ENCODE measurements around the gene ZC3HAV1.
"Not testable (repeated sequence)": the region's sequence is repeated elsewhere in the genome, so short reads cannot be mapped to it uniquely, and the experiment has no call there.

Gene ZC3HAV1

DNA sequence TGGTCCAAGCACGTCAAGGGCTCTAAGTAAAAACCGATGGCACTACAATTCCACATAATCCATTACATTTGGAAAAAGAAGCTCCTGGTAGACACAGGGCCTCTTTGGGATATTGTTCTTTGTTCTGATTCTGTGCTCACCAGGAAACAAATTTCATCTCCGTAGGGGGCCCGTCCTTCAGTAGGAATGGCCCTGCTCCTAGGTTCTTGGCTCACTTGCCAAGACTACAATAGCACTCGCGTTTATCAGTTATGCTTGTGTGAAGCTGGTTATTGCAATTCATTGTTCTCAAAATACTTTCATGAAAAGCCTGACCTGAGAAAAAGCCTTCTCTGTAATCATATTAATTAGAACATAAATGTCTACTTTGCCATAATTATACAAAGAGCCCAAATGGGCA lies 63.4 kb downstream of the ZC3HAV1 start:
- no peak for DNase-seq

- DNase-seq: peak; percentile 48
Measured at GRCh38 chr7:139044813-139045794, 64.4 kb downstream of the ZC3HAV1 start.

- DNase-seq: peak; percentile 73
Measured at GRCh38 chr7:139043823-139044812, 65.4 kb downstream of the ZC3HAV1 start.

GRCh38 chr7:139041378-139042085 lies 68.0 kb downstream of the ZC3HAV1 start:
- no peak for DNase-seq

DNA sequence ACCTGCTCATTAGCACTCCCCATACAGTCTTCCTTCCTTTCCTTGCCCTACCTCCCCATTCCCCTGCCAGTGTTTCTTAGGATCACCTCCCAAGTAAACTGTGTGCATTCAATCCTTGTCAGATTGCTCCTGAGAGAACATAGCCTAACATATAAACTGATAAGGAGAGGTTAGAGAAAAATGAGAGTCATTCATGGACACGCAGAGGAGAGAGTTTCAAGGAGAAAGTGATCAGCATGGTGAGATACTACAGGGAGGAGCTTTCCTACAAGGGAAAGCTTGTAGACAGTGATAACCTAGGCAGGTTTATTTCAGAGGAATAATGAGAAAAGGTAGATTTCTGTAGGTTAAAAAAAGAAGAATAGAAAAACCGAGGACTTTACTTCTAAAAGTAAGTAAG lies 70.8 kb downstream of the ZC3HAV1 start:
- DNase-seq: no peak

GRCh38 chr7:139036901-139037300 lies 72.6 kb downstream of the ZC3HAV1 start:
- no peak for DNase-seq

DNA sequence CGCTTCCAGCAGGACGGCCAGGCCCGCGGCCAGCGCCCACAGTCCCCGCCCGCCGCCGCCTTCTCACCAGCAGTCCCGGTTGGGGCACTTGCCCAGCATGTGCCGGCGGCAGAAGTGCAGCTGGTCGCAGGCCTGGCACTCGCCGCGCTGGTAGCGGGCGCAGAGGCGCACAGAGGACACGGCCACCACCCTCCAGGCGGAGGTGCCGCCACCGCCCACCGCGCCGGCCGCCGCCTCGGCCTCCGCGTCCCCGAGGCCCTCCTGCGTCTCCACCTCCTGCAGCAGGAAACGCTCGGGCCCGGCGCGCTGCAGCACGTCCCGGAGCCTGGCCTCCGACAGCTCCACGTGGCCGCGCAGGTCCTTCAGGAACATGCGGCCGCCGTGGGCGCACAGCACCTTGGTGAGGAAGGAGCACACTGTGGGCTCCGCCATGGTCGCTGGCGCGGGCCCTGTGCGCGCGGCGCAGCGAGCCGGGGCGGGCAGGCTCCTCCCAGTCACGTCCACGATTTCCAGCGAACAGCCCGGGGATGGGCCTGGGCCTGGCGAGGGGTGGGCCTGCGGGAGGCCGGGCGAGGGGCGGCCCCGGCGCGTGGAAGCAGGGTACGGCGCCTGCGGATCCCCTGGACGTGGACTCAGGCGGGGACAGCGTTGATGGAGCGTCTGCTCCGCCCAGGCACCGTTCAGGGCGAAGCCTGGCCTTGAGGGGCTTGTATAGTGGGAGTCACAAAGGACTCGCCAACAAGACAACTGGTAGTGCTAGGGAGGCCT lies 73.8 kb downstream of the ZC3HAV1 start, which contains the start of gene ZC3HAV1L:
ZC3HAV1L (minus strand) TSS at position 457 of the 768 bp plus-strand sequence; CDS start at position 432, 25 bp downstream.
- DNase-seq: peak; percentile 34

DNA sequence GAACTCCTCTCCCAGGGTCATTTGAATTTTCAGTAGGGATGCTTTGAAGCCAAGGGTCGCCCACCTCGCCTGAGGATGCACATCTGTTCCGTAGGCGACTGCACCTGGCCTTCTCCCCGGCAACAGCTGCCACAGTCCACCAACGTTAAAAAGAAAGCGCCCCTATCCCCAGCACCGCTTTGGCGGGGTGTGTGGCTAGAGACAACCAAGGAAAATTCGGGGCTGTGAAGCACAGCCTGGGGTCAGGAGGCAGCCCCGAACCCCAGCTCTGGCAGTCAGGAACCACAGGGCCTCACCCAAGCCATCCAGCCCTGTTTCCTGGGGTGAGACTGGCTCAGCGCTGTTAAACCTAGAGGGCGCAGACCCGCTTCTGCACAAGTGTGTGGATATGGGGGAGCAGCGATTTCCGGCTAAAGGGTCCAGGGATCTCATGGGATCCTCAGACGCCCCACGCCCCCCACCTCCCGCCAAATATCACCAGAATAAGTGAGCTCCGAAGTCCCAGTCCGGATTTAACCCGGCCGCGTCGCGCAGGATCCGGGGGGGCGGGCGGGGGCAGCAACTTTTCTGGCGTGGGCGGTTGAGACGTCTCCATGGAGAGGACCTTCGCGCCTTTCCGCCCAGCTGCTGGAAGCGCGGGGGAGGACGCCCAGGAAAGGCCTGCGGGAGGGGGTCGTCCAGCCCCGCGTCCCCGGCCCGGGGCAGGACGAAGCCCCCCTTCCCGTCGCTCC lies 74.5 kb downstream of the ZC3HAV1 start:
- DNase-seq: no peak

GRCh38 chr7:139034336-139034735 lies 75.2 kb downstream of the ZC3HAV1 start:
- DNase-seq: no peak

- DNase-seq: no peak
Measured at GRCh38 chr7:139033346-139034114, 76.0 kb downstream of the ZC3HAV1 start.

GRCh38 chr7:139032473-139032872 lies 77.0 kb downstream of the ZC3HAV1 start:
- DNase-seq: no peak

DNA sequence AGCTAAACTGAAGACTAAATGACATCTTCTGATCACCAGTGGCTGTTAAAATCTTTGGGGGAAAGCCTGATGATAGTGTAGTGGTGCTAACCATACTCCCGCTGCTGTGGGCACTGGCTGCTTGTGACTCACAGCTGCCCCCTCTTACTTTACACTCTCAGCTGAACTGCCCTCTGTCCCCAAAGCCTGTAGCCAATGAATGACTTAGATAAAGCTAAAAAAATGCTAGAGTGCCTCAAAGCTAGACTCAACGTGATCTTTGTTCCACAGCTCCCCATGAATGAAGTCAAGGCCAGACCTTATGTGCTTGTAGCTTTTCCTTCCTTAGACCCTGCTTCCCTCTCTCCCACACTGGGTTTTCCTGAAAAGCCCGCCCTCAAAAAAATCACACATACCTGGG lies 80.2 kb downstream of the ZC3HAV1 start:
- no peak for DNase-seq

GRCh38 chr7:139026551-139026950 lies 83.0 kb downstream of the ZC3HAV1 start:
- no peak for DNase-seq

DNA sequence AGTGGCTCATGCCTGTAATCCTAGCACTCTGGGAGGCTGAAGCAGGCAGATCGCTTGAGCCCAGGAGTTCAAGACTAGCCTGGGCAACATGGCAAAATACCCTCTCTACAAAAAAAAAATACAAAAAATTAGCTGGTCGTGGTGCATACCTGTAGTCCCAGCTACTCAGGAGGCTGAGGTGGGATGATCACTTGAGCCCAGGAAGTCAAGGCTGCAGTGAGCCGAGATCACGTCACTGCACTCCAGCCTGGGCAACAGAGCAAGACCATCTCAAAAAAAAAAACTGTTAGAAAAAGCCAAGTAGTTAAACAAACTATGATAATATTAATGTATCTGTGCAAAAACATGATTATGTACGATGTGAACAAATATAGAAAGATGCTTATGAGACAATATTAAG lies 83.7 kb downstream of the ZC3HAV1 start:
- DNase-seq: not testable (repeated sequence)

- DNase-seq: no peak
Measured at GRCh38 chr7:139023076-139023475, 86.4 kb downstream of the ZC3HAV1 start.

DNA sequence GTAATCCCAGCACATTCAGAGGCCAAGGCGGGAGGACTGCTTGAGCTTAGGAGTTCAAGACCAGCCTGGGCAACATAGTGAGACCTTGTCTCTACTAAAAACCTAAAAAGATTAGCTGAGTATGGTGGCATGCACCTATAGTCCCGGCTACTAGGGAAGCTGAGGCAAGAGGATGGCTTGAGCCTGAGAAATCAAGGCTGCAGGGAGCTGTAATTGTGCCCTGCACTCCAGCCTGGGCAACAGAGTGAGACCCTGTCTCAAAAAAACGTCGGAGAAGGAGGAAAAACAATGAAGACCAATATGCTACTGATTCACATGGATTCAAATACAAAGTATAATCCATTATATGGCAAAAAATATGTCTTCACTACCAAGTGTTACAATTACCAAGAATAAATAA lies 87.2 kb downstream of the ZC3HAV1 start:
- no peak for DNase-seq

DNA sequence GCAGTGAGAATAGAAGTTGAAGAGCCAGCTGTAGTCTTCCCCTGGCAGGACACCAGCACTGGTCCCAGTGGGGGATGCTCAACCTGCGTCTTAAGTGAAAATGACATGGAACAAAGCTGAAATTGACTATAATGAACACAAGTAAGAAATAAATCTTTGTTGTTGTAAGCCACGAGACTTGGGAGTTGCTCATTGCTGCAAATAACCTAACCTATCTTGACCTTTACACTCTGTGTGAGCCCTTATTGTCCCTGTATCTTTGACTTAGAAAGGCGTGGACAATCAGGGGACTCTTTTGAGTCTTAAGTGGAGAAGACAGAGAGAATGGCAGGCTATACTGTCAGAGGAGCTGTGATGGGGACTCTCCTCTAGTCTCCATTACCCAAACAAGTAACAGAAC lies 90.6 kb downstream of the ZC3HAV1 start:
- no peak for DNase-seq

GRCh38 chr7:139016931-139017511 lies 92.5 kb downstream of the ZC3HAV1 start:
- peak; percentile 76 for DNase-seq

DNA sequence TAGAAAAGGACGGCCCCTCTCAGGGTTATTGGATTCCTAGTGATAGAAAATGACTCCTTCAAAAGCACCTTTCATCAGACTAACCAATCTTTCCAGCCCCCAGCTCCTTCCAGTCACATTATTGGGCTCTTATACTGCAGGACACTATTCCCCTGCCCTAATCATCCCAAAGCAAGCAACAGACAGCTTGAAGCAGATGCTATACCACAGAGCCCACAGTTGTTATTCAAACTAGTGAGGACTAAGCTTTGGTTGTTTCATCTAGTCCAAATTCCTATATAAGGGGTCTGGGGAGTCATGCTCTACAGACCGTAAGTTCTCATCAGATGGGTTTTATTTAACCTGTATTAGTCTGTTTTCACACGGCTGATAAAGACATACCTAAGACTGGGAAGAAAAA lies 98.1 kb downstream of the ZC3HAV1 start:
- no peak for DNase-seq
